ENCODE results near the gene MMADHC.

- TF ChIP-seq MAX (IDR thresholded peaks at IDR 0.05), result no peak
- no peak for TF ChIP-seq FOXM1 (IDR thresholded peaks at IDR 0.05; ENCODE audit: borderline replicate concordance, low read depth)
- no peak for TF ChIP-seq CREB1 (IDR thresholded peaks at IDR 0.05; ENCODE audit: low read depth)
- TF ChIP-seq EGR1 (IDR thresholded peaks at IDR 0.05), result no peak
- TF ChIP-seq REST (IDR thresholded peaks at IDR 0.05; ENCODE audit: low read depth), result no peak
- no peak for TF ChIP-seq TEAD4 (IDR thresholded peaks at IDR 0.05)
- TF ChIP-seq TAF1 (IDR thresholded peaks at IDR 0.05; ENCODE audit: low read depth), result no peak
- no peak for TF ChIP-seq USF1 (IDR thresholded peaks at IDR 0.05)
- TF ChIP-seq NFIC (IDR thresholded peaks at IDR 0.05), result no peak
Measured at GRCh38 chr2:149611100-149611820, 23.7 kb upstream of the MMADHC start.

Data from Ishikawa (cell line).